Measurements from ENCODE around the gene CTBP1. TPM values are rescaled to one million over a fixed set of nuclear protein-coding genes. Genes with fewer than 3 reads are reported as not detected.

Gene CTBP1
- total RNA-seq, 1 experiment from 2014 or later = 178 TPM

- in situ Hi-C loops (cut with HindIII; ENCODE audit: low pct_unique_long_range_greater_than_20kb, low sequenced_read_pairs) = no loop called here
- no peak for DNase-seq (ENCODE audit: low read depth)
Observed at GRCh38 chr4:1176398-1177273, 72.3 kb downstream of the CTBP1 start.

DNA sequence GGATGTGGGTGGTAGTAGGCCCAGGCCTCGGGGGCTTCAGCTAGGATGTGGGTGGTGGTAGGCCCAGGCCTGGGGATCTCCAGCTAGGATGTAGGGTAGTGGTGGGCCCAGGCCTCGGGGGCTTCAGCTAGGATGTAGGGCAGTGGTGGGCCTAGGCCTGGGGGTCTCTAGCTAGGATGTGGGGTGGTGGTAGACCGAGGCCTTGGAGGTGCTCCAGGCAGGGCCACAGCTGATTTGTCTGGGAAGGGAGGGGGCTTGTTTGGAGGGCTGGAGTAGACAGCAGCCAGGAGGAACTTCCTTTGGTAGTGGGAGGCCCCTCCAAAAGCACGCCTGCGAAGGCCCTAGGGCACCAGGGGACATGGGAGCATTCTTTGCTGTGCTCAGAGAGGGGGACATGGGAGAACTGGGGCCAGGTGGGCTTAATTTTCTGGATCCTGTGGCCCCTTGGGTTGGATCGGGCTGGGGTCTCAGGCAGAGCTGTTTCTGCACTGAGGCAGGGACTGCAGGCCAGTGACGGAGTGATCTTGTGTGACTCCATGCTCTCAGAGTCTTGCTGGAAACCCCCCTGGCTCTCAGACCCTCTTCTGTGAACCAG is 73.2 kb downstream of the CTBP1 start:
- DNase-seq (ENCODE audit: low read depth) = no peak
- in situ Hi-C loops (cut with HindIII; ENCODE audit: low pct_unique_long_range_greater_than_20kb, low sequenced_read_pairs) = no loop called here

DNA sequence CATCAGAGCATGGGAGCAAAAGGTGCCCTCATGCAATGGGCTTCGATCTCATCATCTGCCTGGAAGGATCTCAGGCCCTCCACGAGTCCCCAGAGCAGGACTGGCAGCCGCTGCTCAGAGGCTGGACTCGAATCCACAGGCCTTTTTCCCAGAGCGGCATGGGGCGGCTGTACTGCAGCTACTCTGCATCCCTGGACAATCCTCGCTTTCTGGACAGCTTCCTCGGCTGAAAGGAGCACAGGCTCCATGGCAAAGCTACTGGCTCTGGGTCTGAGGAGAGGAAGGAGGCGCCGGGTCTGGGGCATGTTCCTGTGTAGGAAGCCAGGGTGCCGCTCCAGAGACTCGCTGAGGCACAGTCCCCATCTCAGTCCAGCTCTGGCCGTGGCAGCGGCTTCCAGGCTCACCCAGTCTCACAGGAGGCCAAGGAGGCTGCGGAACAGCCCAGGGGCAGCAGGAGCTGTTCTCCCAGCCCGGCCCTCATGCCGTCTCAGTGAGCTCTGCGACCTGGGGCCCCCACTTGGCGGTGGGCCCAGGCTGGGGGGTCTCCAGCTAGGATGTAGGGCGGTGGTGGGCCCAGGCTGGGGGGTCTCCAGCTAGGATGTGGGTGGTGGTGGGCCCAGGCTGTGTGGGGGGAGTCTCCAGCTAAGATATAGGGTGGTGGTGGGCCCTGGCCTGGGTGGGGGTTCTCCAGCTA is 73.8 kb downstream of the CTBP1 start:
- DNase-seq (ENCODE audit: low read depth) = no peak
- in situ Hi-C loops (cut with HindIII; ENCODE audit: low pct_unique_long_range_greater_than_20kb, low sequenced_read_pairs) = no loop called here

DNA sequence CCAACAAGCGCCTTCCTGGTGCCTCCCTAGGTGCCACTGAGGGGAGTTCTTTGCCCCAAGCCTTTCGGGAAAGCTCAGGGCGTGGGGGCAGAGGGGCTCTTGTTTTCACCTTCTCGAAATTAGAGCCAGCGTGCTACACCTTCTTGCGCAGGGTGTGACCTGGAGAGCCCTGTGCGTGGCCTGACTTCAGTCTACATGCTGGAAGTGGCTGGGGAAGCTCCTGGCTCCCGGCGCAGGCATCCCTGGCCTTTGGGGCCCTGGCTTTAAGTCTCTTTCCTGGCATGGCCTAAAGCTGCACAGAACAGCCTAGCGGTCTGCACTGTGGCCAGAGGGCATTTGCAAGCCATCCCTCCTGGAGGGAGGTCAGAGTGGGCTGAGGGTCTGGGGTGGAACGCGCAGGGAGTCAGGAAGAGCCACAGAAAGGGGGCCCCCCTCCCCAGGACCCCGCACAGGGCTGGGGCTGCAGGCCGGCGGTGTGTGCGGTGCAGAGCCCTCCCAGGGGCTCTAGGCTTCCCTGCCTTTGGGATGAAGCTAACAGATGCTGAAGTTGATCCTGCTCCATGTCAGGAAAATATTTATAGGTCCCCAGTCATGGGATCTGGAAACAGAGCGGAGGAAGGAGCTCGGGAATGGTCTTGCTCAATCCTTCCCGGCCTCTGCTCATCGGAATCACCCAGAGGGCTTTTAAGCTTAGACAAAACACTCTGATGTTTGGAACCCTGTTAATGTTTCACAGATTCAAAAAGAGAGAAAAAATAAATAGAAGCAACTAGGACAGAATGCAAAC is 75.8 kb downstream of the CTBP1 start:
- peak; percentile 86 for DNase-seq (ENCODE audit: low read depth)
- in situ Hi-C loops (cut with HindIII; ENCODE audit: low pct_unique_long_range_greater_than_20kb, low sequenced_read_pairs) = no loop called here

DNA sequence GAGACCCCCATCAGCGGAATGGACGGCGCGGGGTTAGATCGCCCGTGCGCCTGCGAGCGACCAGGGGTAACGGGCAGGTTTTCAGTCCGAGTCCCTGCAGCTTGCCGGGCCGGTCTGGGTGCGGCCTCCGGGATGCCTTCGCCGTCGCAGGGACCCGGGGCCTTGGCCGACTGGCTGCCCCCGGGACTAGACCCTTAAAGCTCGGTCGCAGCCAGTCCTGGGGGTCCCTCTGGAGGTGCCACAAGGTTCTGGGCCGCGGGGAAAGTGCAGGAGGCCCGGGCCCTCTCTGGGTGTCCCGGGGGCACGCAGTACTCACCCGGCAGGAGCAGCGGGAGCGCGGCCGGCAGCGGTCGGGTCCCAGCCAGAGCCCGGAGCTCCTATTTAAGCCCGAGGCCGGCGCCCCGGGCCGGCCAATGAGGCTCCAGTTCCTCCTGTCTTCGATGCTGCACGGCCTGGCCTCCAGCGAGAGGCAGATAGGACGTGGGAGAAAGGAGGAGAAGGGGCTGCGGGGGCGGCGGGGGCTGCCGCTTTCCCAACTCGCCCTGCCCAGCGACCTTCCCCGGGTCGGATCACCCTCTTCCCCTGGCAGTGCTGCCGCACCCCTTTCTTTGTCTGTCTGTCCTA is 76.6 kb downstream of the CTBP1 start, which contains the start of gene SPON2:
SPON2 (minus strand) TSS at position 356 of the 624 bp plus-strand sequence.
- DNase-seq (ENCODE audit: low read depth) = no peak
- in situ Hi-C loops (cut with HindIII; ENCODE audit: low pct_unique_long_range_greater_than_20kb, low sequenced_read_pairs) = no loop called here

DNA sequence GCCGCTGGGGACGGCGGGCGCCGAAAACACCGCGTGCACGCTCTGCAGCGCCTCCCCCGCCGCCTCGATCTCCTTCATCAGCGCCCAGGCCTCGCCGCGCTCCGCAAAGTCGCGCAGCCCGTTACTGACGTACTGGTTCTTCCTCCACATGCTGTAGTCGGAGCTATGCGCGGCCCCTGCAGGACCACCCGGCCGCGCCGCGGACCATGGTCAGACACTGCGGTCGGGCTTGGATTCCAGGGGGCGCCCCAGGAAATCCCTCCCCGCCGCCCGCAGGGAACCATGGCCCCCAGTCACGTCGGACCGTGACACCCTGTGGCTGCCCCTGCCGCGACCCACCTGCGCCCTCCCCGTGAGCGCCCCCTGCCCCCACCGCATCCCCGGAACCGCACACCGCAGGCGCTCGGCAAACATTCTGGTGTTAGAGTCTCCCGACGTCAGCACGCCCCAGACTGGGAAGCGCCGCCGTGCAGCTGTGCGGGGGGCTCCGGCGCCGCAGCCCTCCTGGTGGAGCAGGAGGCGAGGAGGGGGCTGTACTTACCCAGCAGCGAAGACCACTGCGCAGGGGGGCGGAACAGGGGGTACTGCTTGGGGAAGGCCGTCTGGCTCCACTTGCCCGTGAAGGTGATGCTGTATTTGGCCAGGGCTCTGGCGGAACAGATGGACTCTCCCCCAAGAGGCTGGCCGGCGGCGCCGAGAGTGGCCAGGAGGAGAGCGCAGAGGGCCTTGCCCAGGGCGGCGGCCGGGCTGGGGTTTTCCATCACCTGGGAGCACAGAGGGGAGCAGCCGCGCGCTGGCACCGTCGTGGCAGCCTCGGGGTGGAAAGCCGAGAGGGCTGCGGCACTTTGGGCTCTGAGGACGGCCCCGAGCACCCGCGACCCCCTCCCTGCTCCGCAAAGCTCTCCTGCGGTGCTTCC is 77.4 kb downstream of the CTBP1 start:
- no peak for DNase-seq (ENCODE audit: low read depth)
- in situ Hi-C loops (cut with HindIII; ENCODE audit: low pct_unique_long_range_greater_than_20kb, low sequenced_read_pairs) = no loop called here

DNA sequence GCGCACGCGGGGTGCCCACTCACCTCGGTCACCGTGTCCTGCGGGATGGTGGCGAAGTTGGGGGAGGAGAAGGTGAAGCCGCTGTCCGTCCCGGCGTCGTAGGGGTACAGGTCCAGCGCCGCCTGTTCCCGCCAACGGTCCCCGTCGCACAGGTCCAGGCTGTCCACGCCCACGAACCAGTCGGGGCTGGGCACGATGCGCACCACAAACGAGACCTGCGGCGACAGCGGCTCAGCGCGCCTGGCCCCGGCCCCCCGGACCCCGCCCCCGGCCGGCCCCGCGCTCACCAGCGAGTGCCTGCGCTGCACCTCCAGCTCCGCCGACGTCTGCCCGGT is 78.0 kb downstream of the CTBP1 start:
- no peak for DNase-seq (ENCODE audit: low read depth)
- in situ Hi-C loops (cut with HindIII; ENCODE audit: low pct_unique_long_range_greater_than_20kb, low sequenced_read_pairs) = no loop called here

GRCh38 chr4:1170156-1170975 is 78.6 kb downstream of the CTBP1 start:
- DNase-seq (ENCODE audit: low read depth) = no peak
- in situ Hi-C loops (cut with HindIII; ENCODE audit: low pct_unique_long_range_greater_than_20kb, low sequenced_read_pairs) = no loop called here

DNA sequence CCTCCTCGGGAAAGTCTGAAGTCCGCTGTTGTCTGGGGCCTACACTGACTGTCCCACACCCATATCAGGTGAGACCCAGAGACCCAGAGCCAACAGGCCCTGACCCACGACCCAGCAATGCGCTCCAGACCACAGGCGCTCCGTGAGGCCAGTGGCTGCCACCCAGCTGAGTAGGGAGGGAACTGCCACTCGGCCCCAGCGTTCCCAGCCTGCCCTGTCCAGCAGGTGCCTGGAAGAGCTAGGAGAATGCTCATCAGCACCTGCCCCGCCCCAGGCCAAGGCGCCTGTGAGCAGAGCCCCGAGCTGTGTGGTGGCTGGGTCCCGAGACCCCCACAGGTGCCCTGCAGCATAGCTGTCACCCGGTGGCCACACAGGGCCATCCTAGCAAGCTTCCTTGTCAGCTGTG is 79.2 kb downstream of the CTBP1 start:
- no peak for DNase-seq (ENCODE audit: low read depth)
- in situ Hi-C loops (cut with HindIII; ENCODE audit: low pct_unique_long_range_greater_than_20kb, low sequenced_read_pairs) = no loop called here

- in situ Hi-C loops (cut with HindIII; ENCODE audit: low pct_unique_long_range_greater_than_20kb, low sequenced_read_pairs) = no loop called here
- DNase-seq (ENCODE audit: low read depth) = no peak
Observed at GRCh38 chr4:1169171-1169671, 79.7 kb downstream of the CTBP1 start.

- no peak for DNase-seq (ENCODE audit: low read depth)
- in situ Hi-C loops (cut with HindIII; ENCODE audit: low pct_unique_long_range_greater_than_20kb, low sequenced_read_pairs) = no loop called here
Observed at GRCh38 chr4:1168191-1169101, 80.5 kb downstream of the CTBP1 start.

DNA sequence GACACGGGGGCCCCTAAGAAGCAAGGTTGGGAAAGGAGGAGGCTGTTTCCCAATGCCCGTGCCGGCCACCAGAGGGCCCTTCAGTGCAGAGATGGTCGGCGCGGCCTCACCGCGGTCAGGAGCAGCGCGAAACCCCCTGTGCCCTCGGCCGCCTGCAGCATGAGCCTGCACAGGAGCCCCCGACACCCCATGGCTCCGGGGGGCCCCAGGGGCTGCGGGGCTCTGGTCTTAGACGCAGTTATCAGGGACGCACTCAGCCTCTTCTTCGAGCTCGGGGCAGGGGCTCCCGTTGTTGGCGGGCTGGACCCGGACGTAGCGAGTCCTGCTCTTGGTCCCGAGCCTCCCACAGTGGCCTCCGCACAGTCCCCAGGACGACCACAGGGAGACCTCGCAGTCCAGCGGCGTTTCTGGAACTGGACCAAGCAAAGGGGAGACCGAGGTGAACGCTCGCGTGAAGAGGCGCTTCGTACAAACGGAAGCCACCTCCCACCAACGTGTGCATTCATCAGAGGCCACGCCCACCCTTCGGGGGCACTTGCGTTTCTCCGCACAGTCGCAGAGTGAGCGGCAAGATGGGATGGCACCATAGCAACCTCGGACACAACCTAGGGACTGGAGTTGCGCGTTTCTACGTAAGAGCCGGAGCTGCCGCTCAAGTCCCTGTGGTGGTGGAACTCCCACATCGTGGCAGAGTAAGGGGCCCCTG is 81.5 kb downstream of the CTBP1 start:
- in situ Hi-C loops (cut with HindIII; ENCODE audit: low pct_unique_long_range_greater_than_20kb, low sequenced_read_pairs) = no loop called here
- DNase-seq (ENCODE audit: low read depth) = peak; percentile 37

DNA sequence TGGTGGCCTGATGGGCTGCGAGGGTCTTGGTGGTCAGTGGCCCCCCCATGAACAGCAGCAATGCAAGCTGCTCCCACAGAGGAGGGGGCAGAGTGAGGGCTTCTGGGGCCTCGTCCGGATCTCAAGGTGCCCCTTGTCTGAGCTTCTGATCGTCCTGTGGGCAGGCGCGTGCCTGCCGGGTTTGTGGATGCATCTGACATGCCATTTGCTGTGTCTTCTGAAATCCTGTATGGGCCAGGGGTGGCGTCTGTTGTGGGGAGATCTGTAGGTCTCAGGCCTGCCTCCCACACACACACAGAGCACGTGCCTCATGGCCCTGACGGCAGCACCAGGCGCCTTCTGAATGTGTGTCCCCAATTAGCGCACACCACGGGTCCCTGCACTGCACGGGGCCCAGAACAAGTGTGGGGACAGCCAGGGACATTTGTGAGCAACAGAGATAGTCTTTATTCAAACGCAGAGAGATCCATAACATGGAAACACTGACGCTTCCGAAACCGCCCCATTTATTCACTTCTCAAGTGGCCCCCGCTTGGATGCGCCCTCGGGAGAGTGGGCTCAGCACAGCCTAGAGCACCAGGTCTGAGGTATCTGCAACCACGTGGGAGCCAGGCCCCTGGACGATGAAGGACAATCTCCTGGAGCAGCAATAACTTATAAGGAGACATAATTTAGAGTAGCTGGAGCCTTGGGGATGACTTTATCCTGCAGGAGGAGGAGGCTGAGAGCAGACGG is 82.3 kb downstream of the CTBP1 start:
- no peak for DNase-seq (ENCODE audit: low read depth)
- in situ Hi-C loops (cut with HindIII; ENCODE audit: low pct_unique_long_range_greater_than_20kb, low sequenced_read_pairs) = no loop called here

DNA sequence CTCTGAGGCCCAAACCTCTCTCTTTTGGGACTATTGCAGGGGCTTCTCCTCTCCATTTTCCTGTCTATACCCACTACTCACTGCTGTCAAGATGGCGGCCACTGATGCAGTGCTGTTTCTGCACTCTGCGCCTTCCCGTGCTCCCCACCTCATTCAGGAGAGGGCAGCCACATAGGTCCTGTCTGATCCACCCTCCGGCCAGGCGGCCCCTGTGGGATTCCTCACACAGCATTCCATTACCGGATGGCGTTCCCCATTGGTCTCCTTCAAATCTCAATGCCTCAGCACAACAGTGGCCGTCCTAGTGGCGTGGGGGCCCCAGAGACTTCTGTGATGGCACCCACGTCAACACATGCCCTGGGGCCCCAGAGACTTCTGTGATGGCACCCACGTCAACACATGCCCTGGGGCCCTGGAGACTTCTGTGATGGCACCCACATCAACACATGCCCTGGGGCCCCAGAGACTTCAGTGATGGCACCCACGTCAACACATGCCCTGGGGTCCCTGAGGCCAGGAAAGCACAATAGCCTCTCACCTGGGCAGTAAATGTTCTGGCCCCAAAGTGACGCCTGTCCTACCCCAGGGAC is 83.9 kb downstream of the CTBP1 start:
- no peak for DNase-seq (ENCODE audit: low read depth)

More for the DNA sequence above, 83.9 kb downstream of the CTBP1 start:
- in situ Hi-C loops (cut with HindIII; ENCODE audit: low pct_unique_long_range_greater_than_20kb, low sequenced_read_pairs) = no loop called here

Measured in Caki2 (cell line).